Ramos (cell line): ENCODE measurements around the gene HAND2.

ENCODE experiments used
- in situ Hi-C: fragments of 300-500 bp; cut with MboI; formaldehyde crosslinking; loops from one replicate; pipeline ENCODE4 v1.14.3; 2022; ENCODE audit warnings: low sequenced_read_pairs; ENCODE audit not compliant: unreplicated experiment

Gene HAND2

GRCh38 chr4:173537613-173538147, 7.7 kb upstream of the HAND2 start:
- in situ Hi-C loops: no loop called here

DNA sequence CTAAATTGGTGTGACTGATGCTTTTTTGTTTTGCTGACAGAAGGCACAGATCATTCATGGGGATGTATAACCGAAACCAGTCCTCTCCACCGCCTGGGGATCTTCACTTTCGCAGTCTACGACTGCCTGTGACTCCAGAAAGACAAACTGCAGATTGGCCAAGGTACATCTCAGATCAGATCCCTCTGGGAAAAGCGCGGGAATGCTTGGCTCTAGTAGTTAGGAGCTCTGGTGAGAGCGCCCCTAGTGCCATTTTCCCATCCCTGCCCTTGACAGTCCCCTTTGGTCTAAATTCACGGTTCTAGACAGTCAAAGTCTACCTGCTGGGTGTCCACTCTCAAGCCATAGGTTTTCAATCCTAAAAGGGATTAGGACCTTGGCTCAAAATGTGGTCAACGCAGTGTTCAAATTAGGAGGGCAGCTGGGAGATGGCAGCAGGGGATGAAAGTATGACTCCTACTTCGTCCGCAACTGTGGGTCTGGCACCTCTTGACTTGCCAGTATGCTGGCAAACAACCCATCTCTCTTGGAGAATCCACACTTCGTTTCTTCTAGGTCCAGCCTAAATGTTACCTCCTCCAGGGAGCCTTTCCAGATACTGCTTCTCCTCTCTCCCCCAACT, 6.9 kb upstream of the HAND2 start:
- in situ Hi-C loops: no loop called here

- in situ Hi-C loops: no loop called here
Observed at GRCh38 chr4:173535957-173536356, 5.9 kb upstream of the HAND2 start.

GRCh38 chr4:173535165-173535902, 5.3 kb upstream of the HAND2 start:
- in situ Hi-C loops: no loop called here

GRCh38 chr4:173534434-173534833, 4.4 kb upstream of the HAND2 start:
- in situ Hi-C loops: no loop called here

- in situ Hi-C loops: no loop called here
Observed at GRCh38 chr4:173532725-173533511, 2.9 kb upstream of the HAND2 start.

GRCh38 chr4:173531086-173531965, 1.3 kb upstream of the HAND2 start:
- in situ Hi-C loops: no loop called here

GRCh38 chr4:173530326-173531085, 477 bp upstream of the HAND2 start:
- in situ Hi-C loops: no loop called here

GRCh38 chr4:173528378-173529321, 1.4 kb downstream of the HAND2 start:
- in situ Hi-C loops: no loop called here

- in situ Hi-C loops: no loop called here
Observed at GRCh38 chr4:173527103-173527891, 2.7 kb downstream of the HAND2 start.

DNA sequence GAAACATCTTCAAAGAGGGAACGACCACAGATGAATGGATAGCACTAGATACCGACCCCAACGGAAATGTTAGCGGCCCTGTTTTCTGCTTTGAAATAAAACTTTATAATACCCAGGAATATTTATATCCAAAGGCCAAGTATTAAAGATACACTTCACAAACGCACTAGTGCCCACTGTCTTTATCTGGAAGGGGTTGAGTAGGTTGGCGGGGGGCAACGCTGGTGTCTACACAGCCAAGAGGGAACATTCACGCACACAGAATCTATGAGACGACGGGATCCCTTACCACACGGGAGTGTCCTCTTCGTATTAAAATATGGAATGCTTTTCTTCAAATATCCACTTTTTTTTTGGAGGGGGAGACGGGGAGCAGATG, 3.3 kb downstream of the HAND2 start:
- in situ Hi-C loops: no loop called here

DNA sequence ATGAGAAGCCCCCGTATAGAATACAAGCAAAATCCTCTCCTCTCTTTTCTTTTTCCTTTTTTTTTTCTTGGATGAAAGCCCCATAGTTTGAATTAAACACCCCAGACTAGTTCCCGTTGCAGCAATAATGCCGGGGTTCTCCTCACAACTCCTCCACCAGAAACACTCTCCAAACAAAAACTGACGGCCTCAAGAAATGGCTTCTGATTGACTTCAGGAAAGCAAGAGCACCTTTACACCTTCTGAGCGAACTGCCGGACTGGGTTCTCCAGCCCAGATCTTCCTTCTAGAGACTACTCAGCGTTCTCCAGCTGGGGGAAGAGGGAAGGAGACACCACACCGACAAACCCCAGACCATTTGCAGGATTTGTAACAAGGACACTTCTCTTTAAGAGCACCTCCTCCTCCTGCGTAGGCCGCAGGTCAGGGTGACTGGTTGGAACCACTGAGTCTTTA, 4.0 kb downstream of the HAND2 start:
- in situ Hi-C loops: no loop called here

GRCh38 chr4:173525118-173526011, 4.7 kb downstream of the HAND2 start:
- in situ Hi-C loops: no loop called here

GRCh38 chr4:173524218-173525117, 5.6 kb downstream of the HAND2 start:
- in situ Hi-C loops: no loop called here

- in situ Hi-C loops: no loop called here
Observed at GRCh38 chr4:173522951-173523395, 7.1 kb downstream of the HAND2 start.
